ENCODE results near the gene MMS22L.

GRCh38 chr6:97129106-97129505 lies 153.9 kb downstream of the MMS22L start:
- TF ChIP-seq POLR2A (IDR thresholded peaks at IDR 0.05; ENCODE audit: low read depth, low read length) (no peak), BHLHE40 (IDR thresholded peaks at IDR 0.05; ENCODE audit: low read depth, low read length) (no peak), RAD21 (IDR thresholded peaks at IDR 0.05; ENCODE audit: low read length) (no peak), MXI1 (IDR thresholded peaks at IDR 0.05; ENCODE audit: borderline replicate concordance, low read depth, low read length) (no peak), CEBPB (IDR thresholded peaks at IDR 0.05; ENCODE audit: low read depth, low read length) (no peak), USF2 (IDR thresholded peaks at IDR 0.05; ENCODE audit: low read depth, low read length) (no peak), RCOR1 (IDR thresholded peaks at IDR 0.05; ENCODE audit: insufficient replicate concordance, low read length) (no peak)
- TF ChIP-seq, protein P1, sequence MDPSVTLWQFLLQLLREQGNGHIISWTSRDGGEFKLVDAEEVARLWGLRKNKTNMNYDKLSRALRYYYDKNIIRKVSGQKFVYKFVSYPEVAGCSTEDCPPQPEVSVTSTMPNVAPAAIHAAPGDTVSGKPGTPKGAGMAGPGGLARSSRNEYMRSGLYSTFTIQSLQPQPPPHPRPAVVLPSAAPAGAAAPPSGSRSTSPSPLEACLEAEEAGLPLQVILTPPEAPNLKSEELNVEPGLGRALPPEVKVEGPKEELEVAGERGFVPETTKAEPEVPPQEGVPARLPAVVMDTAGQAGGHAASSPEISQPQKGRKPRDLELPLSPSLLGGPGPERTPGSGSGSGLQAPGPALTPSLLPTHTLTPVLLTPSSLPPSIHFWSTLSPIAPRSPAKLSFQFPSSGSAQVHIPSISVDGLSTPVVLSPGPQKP (IDR thresholded peaks at IDR 0.05; ENCODE audit: borderline replicate concordance, low read depth, low read length), result no peak
- TF ChIP-seq, protein P2, sequence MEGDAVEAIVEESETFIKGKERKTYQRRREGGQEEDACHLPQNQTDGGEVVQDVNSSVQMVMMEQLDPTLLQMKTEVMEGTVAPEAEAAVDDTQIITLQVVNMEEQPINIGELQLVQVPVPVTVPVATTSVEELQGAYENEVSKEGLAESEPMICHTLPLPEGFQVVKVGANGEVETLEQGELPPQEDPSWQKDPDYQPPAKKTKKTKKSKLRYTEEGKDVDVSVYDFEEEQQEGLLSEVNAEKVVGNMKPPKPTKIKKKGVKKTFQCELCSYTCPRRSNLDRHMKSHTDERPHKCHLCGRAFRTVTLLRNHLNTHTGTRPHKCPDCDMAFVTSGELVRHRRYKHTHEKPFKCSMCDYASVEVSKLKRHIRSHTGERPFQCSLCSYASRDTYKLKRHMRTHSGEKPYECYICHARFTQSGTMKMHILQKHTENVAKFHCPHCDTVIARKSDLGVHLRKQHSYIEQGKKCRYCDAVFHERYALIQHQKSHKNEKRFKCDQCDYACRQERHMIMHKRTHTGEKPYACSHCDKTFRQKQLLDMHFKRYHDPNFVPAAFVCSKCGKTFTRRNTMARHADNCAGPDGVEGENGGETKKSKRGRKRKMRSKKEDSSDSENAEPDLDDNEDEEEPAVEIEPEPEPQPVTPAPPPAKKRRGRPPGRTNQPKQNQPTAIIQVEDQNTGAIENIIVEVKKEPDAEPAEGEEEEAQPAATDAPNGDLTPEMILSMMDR (conservative IDR thresholded peaks at IDR 0.05; ENCODE audit: low read depth, low read length), result no peak
